ENCODE data around the gene FADS1.

DNA sequence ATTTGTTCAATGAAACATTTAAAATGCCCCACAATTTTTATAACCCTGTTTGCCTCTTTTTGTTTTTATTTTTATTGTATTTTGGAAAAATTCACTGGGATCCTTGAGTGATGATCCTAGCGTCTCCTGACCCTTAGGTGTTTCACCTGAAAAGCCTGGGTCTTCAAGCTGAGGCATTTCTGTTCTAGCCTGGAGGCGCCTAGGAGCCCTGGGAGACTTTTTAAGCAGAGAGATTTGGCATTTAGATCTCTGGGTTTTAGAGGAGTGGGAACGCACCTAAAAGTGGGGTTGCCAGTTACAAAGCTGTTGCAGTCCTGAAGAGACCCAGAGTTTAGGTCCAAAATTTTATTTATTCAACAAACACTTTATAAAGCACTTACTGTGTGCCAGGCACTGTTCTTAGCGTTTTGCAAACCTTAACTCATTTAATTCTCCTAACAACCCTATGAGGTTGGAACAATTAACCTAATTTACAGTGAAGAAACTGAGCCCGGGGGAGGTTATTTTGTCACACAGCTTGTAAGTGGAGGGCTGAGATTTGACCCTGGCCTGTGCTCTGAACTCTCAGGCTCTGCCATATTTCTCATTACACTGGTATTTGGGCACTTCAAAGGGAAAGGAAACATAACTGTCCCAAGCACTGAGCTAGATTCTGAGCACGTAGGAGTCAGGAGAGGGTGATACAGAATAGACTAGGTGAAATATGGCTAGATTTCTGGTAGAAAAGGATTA, 834 bp upstream of the FADS1 start:
- TF ChIP-seq, protein P1, sequence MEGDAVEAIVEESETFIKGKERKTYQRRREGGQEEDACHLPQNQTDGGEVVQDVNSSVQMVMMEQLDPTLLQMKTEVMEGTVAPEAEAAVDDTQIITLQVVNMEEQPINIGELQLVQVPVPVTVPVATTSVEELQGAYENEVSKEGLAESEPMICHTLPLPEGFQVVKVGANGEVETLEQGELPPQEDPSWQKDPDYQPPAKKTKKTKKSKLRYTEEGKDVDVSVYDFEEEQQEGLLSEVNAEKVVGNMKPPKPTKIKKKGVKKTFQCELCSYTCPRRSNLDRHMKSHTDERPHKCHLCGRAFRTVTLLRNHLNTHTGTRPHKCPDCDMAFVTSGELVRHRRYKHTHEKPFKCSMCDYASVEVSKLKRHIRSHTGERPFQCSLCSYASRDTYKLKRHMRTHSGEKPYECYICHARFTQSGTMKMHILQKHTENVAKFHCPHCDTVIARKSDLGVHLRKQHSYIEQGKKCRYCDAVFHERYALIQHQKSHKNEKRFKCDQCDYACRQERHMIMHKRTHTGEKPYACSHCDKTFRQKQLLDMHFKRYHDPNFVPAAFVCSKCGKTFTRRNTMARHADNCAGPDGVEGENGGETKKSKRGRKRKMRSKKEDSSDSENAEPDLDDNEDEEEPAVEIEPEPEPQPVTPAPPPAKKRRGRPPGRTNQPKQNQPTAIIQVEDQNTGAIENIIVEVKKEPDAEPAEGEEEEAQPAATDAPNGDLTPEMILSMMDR (IDR thresholded peaks at IDR 0.05), result no peak
- no peak for TF ChIP-seq JAZF1 (CRISPR knock-in tag; IDR thresholded peaks at IDR 0.05)
- TF ChIP-seq PRRX2 (CRISPR knock-in tag; IDR thresholded peaks at IDR 0.05), result no peak
- TF ChIP-seq KAT7 (CRISPR knock-in tag; IDR thresholded peaks at IDR 0.05; ENCODE audit: borderline replicate concordance), result no peak
- no peak for TF ChIP-seq NR2C2 (CRISPR knock-in tag; IDR thresholded peaks at IDR 0.05)
- no peak for TF ChIP-seq MXD4 (CRISPR knock-in tag; IDR thresholded peaks at IDR 0.05; ENCODE audit: borderline replicate concordance)
- no peak for TF ChIP-seq ZNF121 (CRISPR knock-in tag; IDR thresholded peaks at IDR 0.05)
- TF ChIP-seq, protein P2, sequence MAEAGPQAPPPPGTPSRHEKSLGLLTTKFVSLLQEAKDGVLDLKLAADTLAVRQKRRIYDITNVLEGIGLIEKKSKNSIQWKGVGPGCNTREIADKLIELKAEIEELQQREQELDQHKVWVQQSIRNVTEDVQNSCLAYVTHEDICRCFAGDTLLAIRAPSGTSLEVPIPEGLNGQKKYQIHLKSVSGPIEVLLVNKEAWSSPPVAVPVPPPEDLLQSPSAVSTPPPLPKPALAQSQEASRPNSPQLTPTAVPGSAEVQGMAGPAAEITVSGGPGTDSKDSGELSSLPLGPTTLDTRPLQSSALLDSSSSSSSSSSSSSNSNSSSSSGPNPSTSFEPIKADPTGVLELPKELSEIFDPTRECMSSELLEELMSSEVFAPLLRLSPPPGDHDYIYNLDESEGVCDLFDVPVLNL (CRISPR knock-in tag; IDR thresholded peaks at IDR 0.05; ENCODE audit: borderline replicate concordance, low read depth), result no peak
- TF ChIP-seq FOXK1 (CRISPR knock-in tag; IDR thresholded peaks at IDR 0.05), result no peak
- TF ChIP-seq ZNF263 (CRISPR knock-in tag; IDR thresholded peaks at IDR 0.05; ENCODE audit: low read depth), result no peak
- TF ChIP-seq, protein P3, sequence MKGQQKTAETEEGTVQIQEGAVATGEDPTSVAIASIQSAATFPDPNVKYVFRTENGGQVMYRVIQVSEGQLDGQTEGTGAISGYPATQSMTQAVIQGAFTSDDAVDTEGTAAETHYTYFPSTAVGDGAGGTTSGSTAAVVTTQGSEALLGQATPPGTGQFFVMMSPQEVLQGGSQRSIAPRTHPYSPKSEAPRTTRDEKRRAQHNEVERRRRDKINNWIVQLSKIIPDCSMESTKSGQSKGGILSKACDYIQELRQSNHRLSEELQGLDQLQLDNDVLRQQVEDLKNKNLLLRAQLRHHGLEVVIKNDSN (CRISPR knock-in tag; IDR thresholded peaks at IDR 0.05), result no peak
- TF ChIP-seq, protein P4, sequence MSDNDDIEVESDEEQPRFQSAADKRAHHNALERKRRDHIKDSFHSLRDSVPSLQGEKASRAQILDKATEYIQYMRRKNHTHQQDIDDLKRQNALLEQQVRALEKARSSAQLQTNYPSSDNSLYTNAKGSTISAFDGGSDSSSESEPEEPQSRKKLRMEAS (CRISPR knock-in tag; IDR thresholded peaks at IDR 0.05), result no peak
- TF ChIP-seq ESRRA (CRISPR knock-in tag; IDR thresholded peaks at IDR 0.05; ENCODE audit: borderline replicate concordance), result no peak
- no peak for TF ChIP-seq SMAD4 (CRISPR knock-in tag; IDR thresholded peaks at IDR 0.05)
